Bladder microvascular endothelial cell (primary cell): ENCODE results near the gene GPRC6A. TPM values are rescaled to one million over a fixed set of nuclear protein-coding genes. Genes with fewer than 3 reads are reported as not detected.

Experiments used
- total RNA-seq: library from RNA; depleted of rRNA; stranded (reverse); fragments of >200 nt; gene quantifications from 2 replicates; pipeline ENCODE4 v1.2.3, GENCODE V29; 2014

The GPRC6A gene
- not detected in 2 replicates for total RNA-seq

GRCh38 chr6:116828983-116829382 lies at the start of gene GPRC6A:
Gene GPRC6A (minus strand): TSS chr6:116829083. CDS start chr6:116829013, 70 bp downstream.

GRCh38 chr6:116876635-116877611 lies 48.0 kb upstream of the GPRC6A start, which contains the start of gene RFX6:
Gene RFX6 (plus strand): TSS chr6:116877242. CDS start chr6:116877276, 34 bp downstream.

GRCh38 chr6:116764961-116765841 lies 63.7 kb downstream of the GPRC6A start, which contains the start of gene FAM162B:
Gene FAM162B (minus strand): TSS chr6:116765719. CDS start chr6:116765576, 143 bp downstream.

Other genes starting within 250 kb of the GPRC6A start
- gene RSPH4A, start 212.6 kb downstream of the GPRC6A start, total RNA-seq: 0.16 and 0.31 TPM in 2 replicates
- 11.7 and 24.9 TPM in 2 replicates for gene ZUP1, start 160.3 kb downstream of the GPRC6A start, total RNA-seq
- gene KPNA5, start 147.9 kb downstream of the GPRC6A start, total RNA-seq: 4.5 and 12.3 TPM in 2 replicates
- gene FAM162B, start 63.4 kb downstream of the GPRC6A start, total RNA-seq: 0.16 and 3.5 TPM in 2 replicates
- not detected in 2 replicates for gene RFX6, start 48.2 kb upstream of the GPRC6A start, total RNA-seq